ENCODE data around the gene IL12RB2. TPM values are rescaled to one million over a fixed set of nuclear protein-coding genes. Genes with fewer than 3 reads are reported as not detected.
"Not testable (repeated sequence)": the region's sequence is repeated elsewhere in the genome, so short reads cannot be mapped to it uniquely, and the experiment has no call there.

Gene IL12RB2
- total RNA-seq, 4 donors from 2014 or later, result 0.87 to 6.5 (median 1.7) TPM

DNA sequence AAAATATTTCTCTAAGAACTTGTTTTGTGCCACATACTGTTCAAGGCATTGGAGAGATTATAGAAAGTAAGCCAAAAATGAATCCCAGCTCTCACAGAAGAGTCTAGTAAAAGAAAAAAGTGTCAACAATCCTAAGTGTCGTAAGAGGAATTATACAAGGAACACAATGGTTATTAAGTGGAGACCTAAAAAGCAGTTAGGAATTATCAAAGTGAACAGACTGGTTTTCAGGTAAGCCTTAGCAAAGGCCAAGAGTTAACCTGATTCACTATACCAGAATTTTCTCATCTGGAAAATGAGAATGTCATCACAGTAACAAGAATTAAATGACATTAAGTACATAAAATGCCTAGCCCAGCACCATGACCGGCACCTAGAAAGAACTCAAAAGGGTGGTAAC, 106.9 kb downstream of the IL12RB2 start:
- no peaks in the 10 kb centered on the region for H3K27me3 ChIP-seq

GRCh38 chr1:67415041-67415440, 107.4 kb downstream of the IL12RB2 start:
- DNase-seq (ENCODE audit: low spot score in 2 of 2), result no peak
- no peak for TF ChIP-seq EP300 (IDR thresholded peaks at IDR 0.05)
- no peak for TF ChIP-seq CTCF (IDR thresholded peaks at IDR 0.05)
- no peak for TF ChIP-seq POLR2A (IDR thresholded peaks at IDR 0.05)
- Histone ChIP-seq H3K27ac (no peak overlapping the region), H3K36me3 (peaks cover 5 to 90% (median 8%) of the 10 kb centered on the region in 3 donors), H3K9me3 (no peaks in the 10 kb centered on the region), H3K4me3 (no peak overlapping the region), H3K27me3 (no peaks in the 10 kb centered on the region), H3K4me1 (peaks cover 0 to 16% (median 0%) of the 10 kb centered on the region in 4 donors)
- 91 to 92% methylated on average over 13 of the region's 13 CpGs for WGBS, 2 donors

More for the DNA sequence above, 106.9 kb downstream of the IL12RB2 start:
- peaks cover 0 to 12% (median 0%) of the 10 kb centered on the region in 4 donors for H3K4me1 ChIP-seq
- no peak for DNase-seq (ENCODE audit: low spot score in 2 of 2)
- H3K36me3 ChIP-seq, result peaks cover 5 to 92% (median 8%) of the 10 kb centered on the region in 3 donors
- TF ChIP-seq EP300 (IDR thresholded peaks at IDR 0.05) (no peak), CTCF (IDR thresholded peaks at IDR 0.05) (no peak), POLR2A (IDR thresholded peaks at IDR 0.05) (no peak)
- H3K4me3 ChIP-seq, result no peak overlapping the region
- WGBS, 2 donors, result 95 to 100% methylated on average over 2 of the region's 2 CpGs
- no peak overlapping the region for H3K27ac ChIP-seq
- no peaks in the 10 kb centered on the region for H3K9me3 ChIP-seq

- WGBS, 2 donors, result 76 to 82% methylated on average over 4 of the region's 4 CpGs
- peaks cover 5 to 94% (median 25%) of the 10 kb centered on the region in 3 donors for H3K36me3 ChIP-seq
These were observed 110.1 kb downstream of the IL12RB2 start for GRCh38 chr1:67417733-67418132.

DNA sequence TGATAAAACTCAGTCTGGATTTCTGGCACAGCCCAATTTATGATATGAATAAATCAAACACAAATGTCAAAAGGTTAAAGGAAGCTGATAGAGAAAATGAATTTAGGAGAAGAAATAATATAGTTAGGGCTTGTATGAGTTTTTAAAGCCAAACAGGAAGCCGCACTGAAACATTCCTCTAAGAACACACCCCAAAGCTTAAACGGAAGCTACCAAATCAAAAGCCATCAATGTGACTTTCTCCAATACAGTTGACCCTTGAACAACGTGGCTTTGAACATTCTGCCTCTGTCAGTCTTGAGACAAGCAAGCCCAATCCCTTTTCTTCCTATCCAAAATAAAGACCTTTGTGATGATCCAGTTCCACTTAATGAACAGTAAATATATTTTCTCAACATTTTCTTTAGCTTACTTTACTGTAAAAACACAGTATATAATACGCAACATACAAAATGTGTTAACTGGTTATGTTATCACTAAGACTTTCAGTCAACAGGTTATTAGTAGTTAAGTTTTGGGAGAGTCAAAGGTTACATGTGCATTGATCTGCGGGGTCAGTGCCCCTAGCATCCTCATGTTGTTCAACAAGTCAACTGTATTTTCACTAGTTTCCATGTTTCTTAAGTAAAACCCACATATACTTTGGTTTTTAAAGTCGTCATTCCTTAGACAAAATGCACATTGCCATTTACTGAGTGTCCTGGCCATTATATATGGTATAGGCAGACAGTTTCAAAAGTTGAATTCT, 111.3 kb downstream of the IL12RB2 start:
- peaks cover 5 to 95% (median 29%) of the 10 kb centered on the region in 3 donors for H3K36me3 ChIP-seq
- no peak for TF ChIP-seq EP300 (IDR thresholded peaks at IDR 0.05)
- TF ChIP-seq CTCF (IDR thresholded peaks at IDR 0.05), result no peak
- TF ChIP-seq POLR2A (IDR thresholded peaks at IDR 0.05), result no peak
- no peak for DNase-seq (ENCODE audit: low spot score in 2 of 2)

More at GRCh38 chr1:67417733-67418132, 110.1 kb downstream of the IL12RB2 start:
- not testable (repeated sequence) for H3K27ac ChIP-seq; H3K9me3 ChIP-seq; H3K4me3 ChIP-seq; DNase-seq (ENCODE audit: low spot score in 2 of 2); H3K27me3 ChIP-seq
- peaks cover 0 to 25% (median 0%) of the 10 kb centered on the region in 4 donors for H3K4me1 ChIP-seq

GRCh38 chr1:67420835-67421492, 113.3 kb downstream of the IL12RB2 start:
- Histone ChIP-seq H3K27ac (no peak overlapping the region), H3K4me3 (no peak overlapping the region), H3K36me3 (peaks cover 0 to 95% (median 35%) of the 10 kb centered on the region in 3 donors), H3K27me3 (no peaks in the 10 kb centered on the region), H3K9me3 (no peaks in the 10 kb centered on the region), H3K4me1 (peaks cover 0 to 30% (median 2%) of the 10 kb centered on the region in 4 donors)
- no peak for DNase-seq (ENCODE audit: low spot score in 2 of 2)
- no peak for TF ChIP-seq POLR2A (IDR thresholded peaks at IDR 0.05)
- no peak for TF ChIP-seq CTCF (IDR thresholded peaks at IDR 0.05)
- no peak for TF ChIP-seq EP300 (IDR thresholded peaks at IDR 0.05)

More for the DNA sequence above, 111.3 kb downstream of the IL12RB2 start:
- no peak overlapping the region for H3K27ac ChIP-seq
- H3K4me3 ChIP-seq, result no peak overlapping the region
- H3K27me3 ChIP-seq, result no peaks in the 10 kb centered on the region
- H3K9me3 ChIP-seq, result no peaks in the 10 kb centered on the region
- 60 to 61% methylated on average over 6 of the region's 6 CpGs for WGBS, 2 donors
- H3K4me1 ChIP-seq, result peaks cover 0 to 25% (median 0%) of the 10 kb centered on the region in 4 donors

Measured in tibial nerve (tissue), 4 donors.